ENCODE measurements around the gene FBXL17.

DNA sequence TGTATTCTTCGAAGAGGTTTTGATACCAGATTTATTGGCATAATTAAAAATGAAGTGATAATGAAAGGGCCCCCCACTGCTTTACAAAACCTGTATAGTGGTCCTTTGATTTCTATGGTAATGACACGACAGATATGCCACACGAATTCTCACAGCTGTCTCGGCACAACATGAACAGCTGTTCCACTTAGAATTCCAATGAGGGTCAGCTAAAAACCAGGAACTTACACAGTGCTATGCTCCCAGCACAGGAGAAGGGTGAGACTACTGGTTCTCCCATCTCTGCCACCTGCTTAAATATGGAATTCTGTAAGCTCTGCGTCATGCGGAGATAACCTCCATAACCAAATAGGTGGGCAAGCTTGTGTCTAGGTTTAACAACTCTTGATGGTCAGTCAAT, 528.2 kb downstream of the FBXL17 start:
- TF ChIP-seq, protein P1, sequence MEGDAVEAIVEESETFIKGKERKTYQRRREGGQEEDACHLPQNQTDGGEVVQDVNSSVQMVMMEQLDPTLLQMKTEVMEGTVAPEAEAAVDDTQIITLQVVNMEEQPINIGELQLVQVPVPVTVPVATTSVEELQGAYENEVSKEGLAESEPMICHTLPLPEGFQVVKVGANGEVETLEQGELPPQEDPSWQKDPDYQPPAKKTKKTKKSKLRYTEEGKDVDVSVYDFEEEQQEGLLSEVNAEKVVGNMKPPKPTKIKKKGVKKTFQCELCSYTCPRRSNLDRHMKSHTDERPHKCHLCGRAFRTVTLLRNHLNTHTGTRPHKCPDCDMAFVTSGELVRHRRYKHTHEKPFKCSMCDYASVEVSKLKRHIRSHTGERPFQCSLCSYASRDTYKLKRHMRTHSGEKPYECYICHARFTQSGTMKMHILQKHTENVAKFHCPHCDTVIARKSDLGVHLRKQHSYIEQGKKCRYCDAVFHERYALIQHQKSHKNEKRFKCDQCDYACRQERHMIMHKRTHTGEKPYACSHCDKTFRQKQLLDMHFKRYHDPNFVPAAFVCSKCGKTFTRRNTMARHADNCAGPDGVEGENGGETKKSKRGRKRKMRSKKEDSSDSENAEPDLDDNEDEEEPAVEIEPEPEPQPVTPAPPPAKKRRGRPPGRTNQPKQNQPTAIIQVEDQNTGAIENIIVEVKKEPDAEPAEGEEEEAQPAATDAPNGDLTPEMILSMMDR (IDR thresholded peaks at IDR 0.05): no peak
- TF ChIP-seq POLR2A (IDR thresholded peaks at IDR 0.05): no peak
- no peak for TF ChIP-seq EP300 (IDR thresholded peaks at IDR 0.05)
- no peak for TF ChIP-seq POLR2AphosphoS5 (IDR thresholded peaks at IDR 0.05)
